Keratinocyte (primary cell): Measurements from ENCODE around the gene PLA2G4F. TPM values are rescaled to one million over a fixed set of nuclear protein-coding genes. Genes with fewer than 3 reads are reported as not detected.

Source experiments
- DNase-seq: peaks from one replicate; pipeline ENCODE4 v3.0.0-alpha.2; 2011; ENCODE audit warnings: low read depth, missing footprints, low spot score
- FAIRE-seq: peaks from 2 replicates; lab custom pipeline; 2011; peaks lifted over from hg19 to GRCh38; lab: Jason Lieb, UNC
- H2AFZ ChIP-seq: 2 replicates; pipeline ENCODE4 v1.6.0; 2012; ENCODE audit warnings: low read length, control low read depth, inconsistent platforms; ENCODE audit not compliant: control insufficient read depth
- H3K27ac ChIP-seq: 2 replicates; pipeline ENCODE4 v1.5.1; 2011; ENCODE audit warnings: low read length; ENCODE audit not compliant: control insufficient read depth, insufficient read depth
- H3K27me3 ChIP-seq: 3 replicates; pipeline ENCODE4 v1.6.0; 2011; ENCODE audit warnings: low read length; ENCODE audit not compliant: control insufficient read depth, insufficient read depth; ENCODE audit errors: extremely low read depth
- H3K36me3 ChIP-seq, 2 experiments: 2 replicates in 1 of 2; 3 replicates in 1 of 2; pipeline ENCODE4 v1.5.1; 2011; ENCODE audit warnings: low read length in 2 of 2, mild to moderate bottlenecking in 1 of 2; ENCODE audit not compliant: control insufficient read depth in 2 of 2, insufficient read depth in 2 of 2; ENCODE audit errors: extremely low read depth in 1 of 2
- H3K4me1 ChIP-seq: 3 replicates; pipeline ENCODE4 v1.5.1; 2011; ENCODE audit warnings: low read length; ENCODE audit not compliant: control insufficient read depth, insufficient read depth; ENCODE audit errors: extremely low read depth
- H3K4me2 ChIP-seq: 3 replicates; pipeline ENCODE4 v1.6.0; 2011; ENCODE audit warnings: low read depth, low read length; ENCODE audit not compliant: control insufficient read depth, insufficient read depth; ENCODE audit errors: extremely low read depth
- H3K4me3 ChIP-seq, 3 experiments: fragments of 200-600 bp in 1 of 3; sonication (generic) in 1 of 3; 2 replicates in 2 of 3; 3 replicates in 1 of 3; pipeline ENCODE4 v1.5.1; 2011 to 2016; ENCODE audit warnings: low read length in 3 of 3, mild to moderate bottlenecking in 3 of 3, control low read depth in 2 of 3, inconsistent platforms in 1 of 3, low read depth in 1 of 3, mixed read lengths in 1 of 3, mixed run types in 1 of 3, moderate library complexity in 1 of 3; ENCODE audit not compliant: control insufficient read depth in 2 of 3, insufficient read depth in 2 of 3; ENCODE audit errors: extremely low read depth in 1 of 3
- H3K79me2 ChIP-seq: 2 replicates; pipeline ENCODE4 v1.6.0; 2012; ENCODE audit warnings: low read length; ENCODE audit not compliant: control insufficient read depth, insufficient read depth
- H3K9ac ChIP-seq: 3 replicates; pipeline ENCODE4 v1.6.0; 2011; ENCODE audit warnings: low read length; ENCODE audit not compliant: control insufficient read depth, insufficient read depth; ENCODE audit errors: extremely low read depth
- H3K9me1 ChIP-seq: 3 replicates; pipeline ENCODE4 v1.6.0; 2011; ENCODE audit warnings: low read length; ENCODE audit not compliant: control insufficient read depth, insufficient read depth; ENCODE audit errors: extremely low read depth
- H3K9me3 ChIP-seq: 2 replicates; pipeline ENCODE4 v1.5.1; 2012; ENCODE audit warnings: low read depth, low read length; ENCODE audit not compliant: control insufficient read depth
- H4K20me1 ChIP-seq: 3 replicates; pipeline ENCODE4 v1.6.0; 2011; ENCODE audit warnings: low read length; ENCODE audit not compliant: control insufficient read depth, insufficient read depth; ENCODE audit errors: extremely low read depth
- EZH2 ChIP-seq: IDR thresholded peaks from one replicate; pipeline ENCODE4 v1.6.1; 2012; ENCODE audit warnings: inconsistent platforms, mild to moderate bottlenecking, low read length, moderate library complexity
- dilution Hi-C: fragments of 300-500 bp; cut with MboI; formaldehyde crosslinking; loops from one replicate; pipeline ENCODE4 v1.7.0; 2020; ENCODE audit warnings: low sequenced_read_pairs; ENCODE audit not compliant: extremely low pct_ligation_motif_present
- polyA plus RNA-seq, 5 experiments: library from polyadenylated mRNA; depleted of rRNA in 3 of 5; stranded (reverse) in 3 of 5; stranded (forward) in 1 of 5; unstranded in 1 of 5; fragments of >200 nt; gene quantifications; 1 replicate in 1 of 5; 2 replicates in 3 of 5; 3 replicates in 1 of 5; pipeline versions ENCODE4 v1.2.1 to v1.2.3, GENCODE V29; 2011 to 2012; ENCODE audit warnings: missing spikeins in 2 of 5, low read depth in 1 of 5, low replicate concordance in 1 of 5
- TF ChIP-seq, protein P1 (sequence below), 3 experiments: IDR thresholded peaks in 1 of 3; conservative IDR thresholded peaks in 1 of 3; optimal IDR thresholded peaks in 1 of 3; 2 replicates in 2 of 3; 3 replicates in 1 of 3; pipeline versions ENCODE3 to v1.5.1; 2011; ENCODE audit warnings: low read length in 3 of 3, mild to moderate bottlenecking in 3 of 3, moderate library complexity in 2 of 3, control low read depth in 1 of 3, inconsistent platforms in 1 of 3; ENCODE audit not compliant: insufficient read depth in 2 of 3; ENCODE audit errors: extremely low read depth in 1 of 3

The PLA2G4F gene
- polyA plus RNA-seq, 1 donor (not counting 4 experiments of a cell fraction or from before 2014, with no cell fraction given): 4.4 TPM

DNA sequence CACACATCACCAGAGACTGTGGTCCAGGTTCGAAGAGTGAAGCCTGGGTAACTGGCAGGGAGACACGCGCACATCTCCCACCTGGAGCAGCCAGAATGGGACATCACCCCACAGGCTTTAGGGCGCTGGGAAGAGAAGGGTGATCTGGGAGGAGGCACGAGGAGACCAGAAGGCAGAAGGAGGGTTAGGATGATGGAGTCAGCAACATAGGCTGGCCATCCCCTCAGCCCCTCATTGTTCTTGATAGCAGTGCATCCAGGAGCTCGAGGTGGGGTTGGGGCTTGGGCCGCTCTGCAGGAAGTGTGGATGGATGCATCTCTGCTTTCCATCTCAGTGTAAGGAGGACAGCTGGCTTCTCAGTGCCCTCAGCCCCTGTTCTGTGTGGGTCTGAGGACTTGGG is 15.2 kb downstream of the PLA2G4F start:
- H3K9me1 ChIP-seq: no peaks in the 10 kb centered on the region
- H3K9me3 ChIP-seq: no peaks in the 10 kb centered on the region
- no peaks in the 10 kb centered on the region for H3K36me3 ChIP-seq
- H2AFZ ChIP-seq: no peak overlapping the region
- H4K20me1 ChIP-seq: no peaks in the 10 kb centered on the region
- no peak overlapping the region for H3K4me2 ChIP-seq
- H3K9ac ChIP-seq: no peak overlapping the region
- TF ChIP-seq EZH2: no peak
- no peaks in the 10 kb centered on the region for H3K27me3 ChIP-seq
- DNase-seq (no peak), FAIRE-seq (no peak)
- dilution Hi-C loops: no loop called here
- no peak overlapping the region for H3K27ac ChIP-seq
- no peak overlapping the region for H3K4me3 ChIP-seq
- no peaks in the 10 kb centered on the region for H3K4me1 ChIP-seq
- no peaks in the 10 kb centered on the region for H3K79me2 ChIP-seq

DNA sequence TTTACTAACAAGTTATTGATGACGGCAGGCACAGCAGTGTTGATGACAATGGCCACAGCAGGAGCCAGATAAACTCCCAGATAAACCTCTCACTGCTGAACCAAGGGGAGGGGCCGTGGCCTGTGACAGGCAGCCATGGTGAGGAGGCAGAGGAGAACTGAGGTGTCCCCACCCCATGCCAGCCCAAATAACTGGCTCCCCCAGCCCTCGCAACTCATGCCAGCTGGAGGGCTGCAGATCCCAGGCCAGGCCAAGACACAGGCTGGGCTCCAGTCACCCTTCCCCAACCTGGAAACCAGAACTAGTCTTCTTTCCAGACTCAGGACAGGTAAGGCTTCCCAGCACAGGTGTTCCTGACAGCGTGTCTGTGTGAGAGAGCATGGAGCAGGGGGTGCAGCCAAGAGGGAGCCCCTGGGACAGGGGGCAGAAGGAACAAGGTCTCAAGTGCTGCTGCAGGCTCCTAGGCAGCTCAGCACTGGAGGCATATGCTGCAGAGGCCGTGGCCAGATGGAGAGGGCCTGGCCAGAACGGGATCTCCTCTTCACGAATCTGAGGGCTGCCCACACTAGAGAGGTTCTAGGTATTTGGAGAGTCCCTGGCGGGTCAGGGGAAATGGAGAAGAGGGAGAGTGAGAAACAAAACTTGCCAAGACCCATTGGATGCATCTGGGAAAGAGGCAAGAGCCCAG is 15.9 kb downstream of the PLA2G4F start:
- DNase-seq: no peak
- no peaks in the 10 kb centered on the region for H4K20me1 ChIP-seq
- no peak overlapping the region for H3K4me2 ChIP-seq
- no peak overlapping the region for H3K4me3 ChIP-seq
- peaks cover 2% of the 10 kb centered on the region for H3K4me1 ChIP-seq
- TF ChIP-seq, protein P1, sequence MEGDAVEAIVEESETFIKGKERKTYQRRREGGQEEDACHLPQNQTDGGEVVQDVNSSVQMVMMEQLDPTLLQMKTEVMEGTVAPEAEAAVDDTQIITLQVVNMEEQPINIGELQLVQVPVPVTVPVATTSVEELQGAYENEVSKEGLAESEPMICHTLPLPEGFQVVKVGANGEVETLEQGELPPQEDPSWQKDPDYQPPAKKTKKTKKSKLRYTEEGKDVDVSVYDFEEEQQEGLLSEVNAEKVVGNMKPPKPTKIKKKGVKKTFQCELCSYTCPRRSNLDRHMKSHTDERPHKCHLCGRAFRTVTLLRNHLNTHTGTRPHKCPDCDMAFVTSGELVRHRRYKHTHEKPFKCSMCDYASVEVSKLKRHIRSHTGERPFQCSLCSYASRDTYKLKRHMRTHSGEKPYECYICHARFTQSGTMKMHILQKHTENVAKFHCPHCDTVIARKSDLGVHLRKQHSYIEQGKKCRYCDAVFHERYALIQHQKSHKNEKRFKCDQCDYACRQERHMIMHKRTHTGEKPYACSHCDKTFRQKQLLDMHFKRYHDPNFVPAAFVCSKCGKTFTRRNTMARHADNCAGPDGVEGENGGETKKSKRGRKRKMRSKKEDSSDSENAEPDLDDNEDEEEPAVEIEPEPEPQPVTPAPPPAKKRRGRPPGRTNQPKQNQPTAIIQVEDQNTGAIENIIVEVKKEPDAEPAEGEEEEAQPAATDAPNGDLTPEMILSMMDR (optimal IDR thresholded peaks at IDR 0.05 in 1 of 3, IDR thresholded peaks at IDR 0.05 in 1 of 3, conservative IDR thresholded peaks at IDR 0.05 in 1 of 3; ENCODE audit: extremely low read depth in 1 of 3, insufficient read depth in 2 of 3, low read length in 3 of 3): no peak
- TF ChIP-seq EZH2: no peak
- H3K9ac ChIP-seq: no peak overlapping the region
- no peaks in the 10 kb centered on the region for H3K36me3 ChIP-seq
- dilution Hi-C loops: no loop called here
- H3K9me1 ChIP-seq: no peaks in the 10 kb centered on the region
- FAIRE-seq: no peak
- H3K27ac ChIP-seq: no peak overlapping the region
- H3K27me3 ChIP-seq: no peaks in the 10 kb centered on the region
- H3K9me3 ChIP-seq: no peaks in the 10 kb centered on the region
- no peaks in the 10 kb centered on the region for H3K79me2 ChIP-seq
- H2AFZ ChIP-seq: no peak overlapping the region

DNA sequence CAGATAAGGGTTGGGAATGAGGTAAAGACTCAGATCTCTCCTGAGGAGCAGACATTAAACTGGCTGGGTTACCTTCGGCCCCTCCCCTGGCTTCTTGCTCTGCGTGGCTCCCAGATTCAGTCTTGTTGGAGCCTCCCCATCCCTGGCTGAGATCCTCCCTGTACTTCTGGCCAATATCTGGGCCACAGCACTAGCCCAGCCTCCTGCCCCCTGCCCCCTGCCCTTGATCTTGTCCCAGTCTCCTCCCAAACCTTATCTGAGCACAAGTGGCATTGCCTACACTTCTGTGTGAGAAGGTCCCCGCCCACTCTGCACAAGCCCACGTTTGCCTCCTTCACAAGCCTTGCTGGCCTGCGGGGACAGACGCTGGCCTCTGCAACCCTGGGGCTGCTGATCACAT is 16.8 kb downstream of the PLA2G4F start:
- Histone ChIP-seq H3K27me3 (no peaks in the 10 kb centered on the region), H3K27ac (no peak overlapping the region), H3K36me3 (no peaks in the 10 kb centered on the region), H3K4me3 (no peak overlapping the region), H3K9me1 (no peaks in the 10 kb centered on the region), H3K4me2 (no peak overlapping the region), H3K4me1 (peaks cover 3% of the 10 kb centered on the region), H3K9ac (no peak overlapping the region), H4K20me1 (no peaks in the 10 kb centered on the region), H3K9me3 (no peaks in the 10 kb centered on the region), H3K79me2 (no peaks in the 10 kb centered on the region), H2AFZ (no peak overlapping the region)
- no peak for TF ChIP-seq EZH2
- TF ChIP-seq, protein P1 (optimal IDR thresholded peaks at IDR 0.05 in 1 of 3, IDR thresholded peaks at IDR 0.05 in 1 of 3, conservative IDR thresholded peaks at IDR 0.05 in 1 of 3; ENCODE audit: extremely low read depth in 1 of 3, insufficient read depth in 2 of 3, low read length in 3 of 3): no peak
- DNase-seq (no peak), FAIRE-seq (no peak)
- dilution Hi-C loops: no loop called here
